Muscle of leg (tissue), 11 donors: Measurements from ENCODE around the gene PDGFD. TPM values are rescaled to one million over a fixed set of nuclear protein-coding genes. Genes with fewer than 3 reads are reported as not detected.

Experiments used
- DNase-seq: peaks from one replicate; pipeline ENCODE4 v3.0.0; 2013
- H3K27ac ChIP-seq: one replicate; pipeline ENCODE4 v1.5.1; 2013; ENCODE audit warnings: mild to moderate bottlenecking, low read length, control low read depth
- H3K27me3 ChIP-seq: one replicate; pipeline ENCODE4 v1.6.1; 2013; ENCODE audit warnings: low read length; ENCODE audit not compliant: control insufficient read depth, insufficient read depth
- H3K36me3 ChIP-seq: one replicate; pipeline ENCODE4 v1.6.1; 2013; ENCODE audit warnings: low read length; ENCODE audit not compliant: control insufficient read depth, insufficient read depth
- H3K4me1 ChIP-seq: one replicate; pipeline ENCODE4 v1.6.1; 2013; ENCODE audit warnings: low read length; ENCODE audit not compliant: control insufficient read depth, insufficient read depth
- H3K4me3 ChIP-seq: one replicate; pipeline ENCODE4 v1.5.1; 2013; ENCODE audit warnings: low read length, control low read depth
- H3K9me3 ChIP-seq: replicated peaks from 2 replicates; pipeline ENCODE4 v1.6.1; 2013; ENCODE audit warnings: low read depth, low read length; ENCODE audit not compliant: control insufficient read depth
- WGBS: methylation state at CpG from one replicate; pipeline ENCODE4 v1.1.5; 2013; ENCODE audit warnings: missing lambda C conversion rate; ENCODE audit not compliant: insufficient coverage; 5-methylcytosine and 5-hydroxymethylcytosine counted together
- polyA plus RNA-seq, 8 donors: library from polyadenylated mRNA; unstranded; fragments of 120-200 nt; gene quantifications; one replicate each; pipeline versions ENCODE4 v1.2.1 to v1.2.3, GENCODE V29; 2013; ENCODE audit warnings: inconsistent platforms in 1 of 8, low replicate concordance in 1 of 8; ENCODE audit not compliant: insufficient read length in 8 of 8, insufficient read depth in 1 of 8
- total RNA-seq: library from RNA; stranded (reverse); fragments of 120-200 nt; gene quantifications from one replicate; pipeline ENCODE4 v1.2.4, GENCODE V29; 2013

The PDGFD gene
- total and polyA plus RNA-seq, 9 donors = 10.3 to 25.7 (median 18.6) TPM

- no peak overlapping the region for H3K27ac ChIP-seq
- no peaks in the 10 kb centered on the region for H3K36me3 ChIP-seq
- DNase-seq = no peak
- no peak overlapping the region for H3K4me3 ChIP-seq
- WGBS = 72% methylated on average over 2 of the region's 3 CpGs
- no peaks in the 10 kb centered on the region for H3K9me3 ChIP-seq
- H3K27me3 ChIP-seq = no peaks in the 10 kb centered on the region
- no peaks in the 10 kb centered on the region for H3K4me1 ChIP-seq
These were observed 269.9 kb downstream of the PDGFD start for GRCh38 chr11:103894034-103894433.

DNA sequence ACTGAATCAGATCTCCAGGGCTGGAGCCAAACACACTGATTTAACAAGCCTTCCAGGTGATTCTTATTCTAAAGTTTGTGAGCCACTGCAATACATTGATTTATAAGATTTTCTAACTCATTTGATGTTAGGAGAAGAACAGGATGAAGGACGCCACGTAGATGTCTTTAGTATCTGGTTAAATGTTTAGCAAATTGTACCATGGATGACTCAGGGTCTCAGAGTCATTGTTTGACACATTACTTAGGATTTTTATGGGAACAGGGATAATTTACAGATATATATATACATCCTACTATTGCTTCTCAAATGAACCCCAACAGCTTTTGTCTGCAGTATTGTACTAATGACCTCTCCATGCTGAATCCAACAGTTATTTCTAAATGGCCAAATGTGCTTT, 270.6 kb downstream of the PDGFD start:
- WGBS = no CpG with 5 or more reads among the region's 2 CpGs
- H3K9me3 ChIP-seq = no peaks in the 10 kb centered on the region
- no peaks in the 10 kb centered on the region for H3K27me3 ChIP-seq
- no peaks in the 10 kb centered on the region for H3K4me1 ChIP-seq
- H3K36me3 ChIP-seq = no peaks in the 10 kb centered on the region
- H3K27ac ChIP-seq = no peak overlapping the region
- H3K4me3 ChIP-seq = no peak overlapping the region
- DNase-seq = no peak

- H3K36me3 ChIP-seq = no peaks in the 10 kb centered on the region
- no peaks in the 10 kb centered on the region for H3K9me3 ChIP-seq
- no peak overlapping the region for H3K4me3 ChIP-seq
- H3K4me1 ChIP-seq = no peaks in the 10 kb centered on the region
- DNase-seq = no peak
- 80% methylated on average over 4 of the region's 5 CpGs for WGBS
- H3K27ac ChIP-seq = no peak overlapping the region
- H3K27me3 ChIP-seq = no peaks in the 10 kb centered on the region
These were observed 271.3 kb downstream of the PDGFD start for GRCh38 chr11:103892603-103893002.

GRCh38 chr11:103890654-103891053, 273.3 kb downstream of the PDGFD start:
- peaks cover 6% of the 10 kb centered on the region for H3K4me1 ChIP-seq
- H3K4me3 ChIP-seq = no peak overlapping the region
- no peak overlapping the region for H3K27ac ChIP-seq
- no peak for DNase-seq
- H3K9me3 ChIP-seq = no peaks in the 10 kb centered on the region
- H3K27me3 ChIP-seq = no peaks in the 10 kb centered on the region
- no peaks in the 10 kb centered on the region for H3K36me3 ChIP-seq
- WGBS = 50% methylated on average over 1 of the region's 1 CpG

- no peak for DNase-seq
- H3K9me3 ChIP-seq = no peaks in the 10 kb centered on the region
These were observed 274.3 kb downstream of the PDGFD start for GRCh38 chr11:103889679-103890078.

GRCh38 chr11:103888541-103888951, 275.4 kb downstream of the PDGFD start:
- Histone ChIP-seq H3K36me3 (no peaks in the 10 kb centered on the region), H3K9me3 (no peaks in the 10 kb centered on the region), H3K27ac (no peak overlapping the region), H3K27me3 (no peaks in the 10 kb centered on the region), H3K4me3 (no peak overlapping the region), H3K4me1 (peaks cover 6% of the 10 kb centered on the region)
- no peak for DNase-seq

More at GRCh38 chr11:103889679-103890078, 274.3 kb downstream of the PDGFD start:
- Histone ChIP-seq H3K4me1 (peaks cover 6% of the 10 kb centered on the region), H3K4me3 (no peak overlapping the region), H3K27me3 (no peaks in the 10 kb centered on the region), H3K27ac (no peak overlapping the region), H3K36me3 (no peaks in the 10 kb centered on the region)

GRCh38 chr11:103887001-103887658, 276.8 kb downstream of the PDGFD start:
- no CpG with 5 or more reads among the region's 6 CpGs for WGBS
- no peaks in the 10 kb centered on the region for H3K36me3 ChIP-seq
- H3K4me3 ChIP-seq = no peak overlapping the region
- peak; percentile 91 for DNase-seq
- H3K4me1 ChIP-seq = peaks cover 6% of the 10 kb centered on the region
- H3K27ac ChIP-seq = no peak overlapping the region
- H3K27me3 ChIP-seq = no peaks in the 10 kb centered on the region
- no peaks in the 10 kb centered on the region for H3K9me3 ChIP-seq

GRCh38 chr11:103883856-103884255, 280.1 kb downstream of the PDGFD start:
- H3K27me3 ChIP-seq = no peaks in the 10 kb centered on the region
- H3K36me3 ChIP-seq = no peaks in the 10 kb centered on the region
- WGBS = 83% methylated on average over 1 of the region's 1 CpG
- no peak overlapping the region for H3K27ac ChIP-seq
- no peak overlapping the region for H3K4me3 ChIP-seq
- H3K9me3 ChIP-seq = no peaks in the 10 kb centered on the region
- DNase-seq = no peak
- H3K4me1 ChIP-seq = peaks cover 12% of the 10 kb centered on the region

GRCh38 chr11:103883291-103883690, 280.7 kb downstream of the PDGFD start:
- H3K4me1 ChIP-seq = peaks cover 12% of the 10 kb centered on the region
- no peak for DNase-seq
- no peak overlapping the region for H3K4me3 ChIP-seq
- WGBS = no CpG with 5 or more reads among the region's 2 CpGs
- no peaks in the 10 kb centered on the region for H3K27me3 ChIP-seq
- H3K27ac ChIP-seq = no peak overlapping the region
- H3K36me3 ChIP-seq = no peaks in the 10 kb centered on the region
- H3K9me3 ChIP-seq = no peaks in the 10 kb centered on the region

- Histone ChIP-seq H3K4me1 (peaks cover 9% of the 10 kb centered on the region), H3K36me3 (no peaks in the 10 kb centered on the region), H3K4me3 (no peak overlapping the region), H3K27me3 (no peaks in the 10 kb centered on the region), H3K9me3 (no peaks in the 10 kb centered on the region), H3K27ac (peak overlapping the region; percentile 31)
- WGBS = no CpG with 5 or more reads among the region's 1 CpG
- peak; percentile 87 for DNase-seq
These were observed 282.4 kb downstream of the PDGFD start for GRCh38 chr11:103881584-103881983.

- no peak for DNase-seq
- Histone ChIP-seq H3K36me3 (no peaks in the 10 kb centered on the region), H3K27ac (peak overlapping the region; percentile 23), H3K9me3 (no peaks in the 10 kb centered on the region), H3K27me3 (no peaks in the 10 kb centered on the region), H3K4me1 (peaks cover 6% of the 10 kb centered on the region), H3K4me3 (no peak overlapping the region)
- WGBS = 94% methylated on average over 2 of the region's 4 CpGs
These were observed 283.0 kb downstream of the PDGFD start for GRCh38 chr11:103880968-103881367.
